ENCODE results near the gene PBX3. TPM values are rescaled to one million over a fixed set of nuclear protein-coding genes. Genes with fewer than 3 reads are reported as not detected.

The PBX3 gene
- polyA plus RNA-seq, 1 donor (not counting 4 experiments of a cell fraction or from before 2014, with no cell fraction given), result 26.3 TPM

GRCh38 chr9:125767349-125767748, 20.2 kb downstream of the PBX3 start:
- H3K4me1 ChIP-seq (ENCODE audit: control insufficient read depth, extremely low read depth, insufficient read depth, low read length), result peaks cover 18% of the 10 kb centered on the region
- no peaks in the 10 kb centered on the region for H3K9me3 ChIP-seq (ENCODE audit: control insufficient read depth, low read depth, low read length)
- DNase-seq (ENCODE audit: low read depth, low spot score) (no peak), FAIRE-seq (no peak)
- H3K79me2 ChIP-seq (ENCODE audit: control insufficient read depth, insufficient read depth, low read length), result peaks cover 49% of the 10 kb centered on the region
- no peak overlapping the region for H3K4me2 ChIP-seq (ENCODE audit: control insufficient read depth, extremely low read depth, insufficient read depth, low read depth, low read length)
- dilution Hi-C loops (cut with MboI; ENCODE audit: extremely low pct_ligation_motif_present, low sequenced_read_pairs), result no loop called here
- no peak overlapping the region for H2AFZ ChIP-seq (ENCODE audit: control insufficient read depth, low read length)
- H4K20me1 ChIP-seq (ENCODE audit: control insufficient read depth, extremely low read depth, insufficient read depth, low read length), result no peaks in the 10 kb centered on the region
- no peak overlapping the region for H3K27ac ChIP-seq (ENCODE audit: control insufficient read depth, insufficient read depth, low read length)
- no peak overlapping the region for H3K4me3 ChIP-seq (ENCODE audit: control insufficient read depth in 2 of 3, extremely low read depth in 1 of 3, insufficient read depth in 2 of 3, low read depth in 1 of 3, low read length in 3 of 3)
- TF ChIP-seq EZH2 (IDR thresholded peaks at IDR 0.05; ENCODE audit: low read length) (no peak), CTCF (optimal IDR thresholded peaks at IDR 0.05 in 1 of 3, IDR thresholded peaks at IDR 0.05 in 1 of 3, conservative IDR thresholded peaks at IDR 0.05 in 1 of 3; ENCODE audit: extremely low read depth in 1 of 3, insufficient read depth in 2 of 3, low read length in 3 of 3) (no peak)
- H3K27me3 ChIP-seq (ENCODE audit: control insufficient read depth, extremely low read depth, insufficient read depth, low read length), result no peaks in the 10 kb centered on the region
- H3K9me1 ChIP-seq (ENCODE audit: control insufficient read depth, extremely low read depth, insufficient read depth, low read length), result no peaks in the 10 kb centered on the region
- no peaks in the 10 kb centered on the region for H3K36me3 ChIP-seq (ENCODE audit: control insufficient read depth in 2 of 2, extremely low read depth in 1 of 2, insufficient read depth in 2 of 2, low read length in 2 of 2)
- no peak overlapping the region for H3K9ac ChIP-seq (ENCODE audit: control insufficient read depth, extremely low read depth, insufficient read depth, low read length)

GRCh38 chr9:125768803-125769202, 21.6 kb downstream of the PBX3 start:
- Histone ChIP-seq H3K4me2 (ENCODE audit: control insufficient read depth, extremely low read depth, insufficient read depth, low read depth, low read length) (no peak overlapping the region), H3K36me3 (ENCODE audit: control insufficient read depth in 2 of 2, extremely low read depth in 1 of 2, insufficient read depth in 2 of 2, low read length in 2 of 2) (peaks cover 0 to 4% of the 10 kb centered on the region in 2 experiments), H3K9ac (ENCODE audit: control insufficient read depth, extremely low read depth, insufficient read depth, low read length) (no peak overlapping the region), H4K20me1 (ENCODE audit: control insufficient read depth, extremely low read depth, insufficient read depth, low read length) (no peaks in the 10 kb centered on the region), H3K27me3 (ENCODE audit: control insufficient read depth, extremely low read depth, insufficient read depth, low read length) (no peaks in the 10 kb centered on the region), H3K9me3 (ENCODE audit: control insufficient read depth, low read depth, low read length) (no peaks in the 10 kb centered on the region), H3K27ac (ENCODE audit: control insufficient read depth, insufficient read depth, low read length) (no peak overlapping the region), H3K4me3 (ENCODE audit: control insufficient read depth in 2 of 3, extremely low read depth in 1 of 3, insufficient read depth in 2 of 3, low read depth in 1 of 3, low read length in 3 of 3) (no peak overlapping the region), H2AFZ (ENCODE audit: control insufficient read depth, low read length) (no peak overlapping the region), H3K9me1 (ENCODE audit: control insufficient read depth, extremely low read depth, insufficient read depth, low read length) (no peaks in the 10 kb centered on the region), H3K4me1 (ENCODE audit: control insufficient read depth, extremely low read depth, insufficient read depth, low read length) (peaks cover 13% of the 10 kb centered on the region), H3K79me2 (ENCODE audit: control insufficient read depth, insufficient read depth, low read length) (peaks cover 50% of the 10 kb centered on the region)
- DNase-seq (ENCODE audit: low read depth, low spot score) (no peak), FAIRE-seq (no peak)
- dilution Hi-C loops (cut with MboI; ENCODE audit: extremely low pct_ligation_motif_present, low sequenced_read_pairs), result no loop called here
- no peak for TF ChIP-seq EZH2 (IDR thresholded peaks at IDR 0.05; ENCODE audit: low read length)
- no peak for TF ChIP-seq CTCF (optimal IDR thresholded peaks at IDR 0.05 in 1 of 3, IDR thresholded peaks at IDR 0.05 in 1 of 3, conservative IDR thresholded peaks at IDR 0.05 in 1 of 3; ENCODE audit: extremely low read depth in 1 of 3, insufficient read depth in 2 of 3, low read length in 3 of 3)
